ENCODE data around the gene PTPN23. TPM values are rescaled to one million over a fixed set of nuclear protein-coding genes. Genes with fewer than 3 reads are reported as not detected.
A peak's percentile ranks its signal among the peaks of the same experiment; 100 is the strongest.

The PTPN23 gene
- total and polyA plus RNA-seq, 9 of the 15 experiments (the other 6 are each of a cell fraction or from before 2014, with no cell fraction given), result 0.41 to 58.7 (median 7.2) TPM

DNA sequence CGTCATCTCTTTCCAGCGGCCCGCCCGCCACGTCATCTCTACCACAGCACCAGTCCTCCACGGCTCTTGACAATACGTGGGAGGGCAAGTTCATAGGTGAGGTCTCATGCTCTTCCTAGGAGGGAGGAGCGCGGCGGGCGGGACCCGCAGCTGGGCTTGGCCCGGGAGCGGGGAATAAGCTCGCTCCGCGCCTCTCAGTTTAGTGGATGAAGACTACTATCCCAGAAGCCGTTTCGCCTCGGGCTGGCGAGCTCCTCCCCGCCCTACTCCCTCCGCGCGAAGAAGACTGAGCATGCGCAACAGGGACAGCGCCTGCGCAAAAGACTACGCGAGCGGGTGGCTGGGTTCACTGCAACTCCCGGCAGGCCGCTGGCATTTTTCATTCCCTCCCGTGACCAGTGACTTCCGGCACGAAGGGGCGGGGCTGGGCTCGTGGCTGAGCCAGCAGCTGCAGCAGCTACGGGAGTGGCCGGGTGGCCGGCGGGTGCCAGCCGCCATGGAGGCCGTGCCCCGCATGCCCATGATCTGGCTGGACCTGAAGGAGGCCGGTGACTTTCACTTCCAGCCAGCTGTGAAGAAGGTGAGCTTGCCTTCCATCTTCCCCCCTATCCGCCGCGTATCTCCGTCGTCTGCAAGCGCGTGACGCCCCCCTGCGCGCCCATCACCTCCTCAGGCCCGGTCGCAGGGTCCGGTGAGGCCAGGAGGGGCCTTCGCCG, at the start of gene PTPN23 (continued):
- TF ChIP-seq, protein P1, sequence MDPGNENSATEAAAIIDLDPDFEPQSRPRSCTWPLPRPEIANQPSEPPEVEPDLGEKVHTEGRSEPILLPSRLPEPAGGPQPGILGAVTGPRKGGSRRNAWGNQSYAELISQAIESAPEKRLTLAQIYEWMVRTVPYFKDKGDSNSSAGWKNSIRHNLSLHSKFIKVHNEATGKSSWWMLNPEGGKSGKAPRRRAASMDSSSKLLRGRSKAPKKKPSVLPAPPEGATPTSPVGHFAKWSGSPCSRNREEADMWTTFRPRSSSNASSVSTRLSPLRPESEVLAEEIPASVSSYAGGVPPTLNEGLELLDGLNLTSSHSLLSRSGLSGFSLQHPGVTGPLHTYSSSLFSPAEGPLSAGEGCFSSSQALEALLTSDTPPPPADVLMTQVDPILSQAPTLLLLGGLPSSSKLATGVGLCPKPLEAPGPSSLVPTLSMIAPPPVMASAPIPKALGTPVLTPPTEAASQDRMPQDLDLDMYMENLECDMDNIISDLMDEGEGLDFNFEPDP (CRISPR knock-in tag; IDR thresholded peaks at IDR 0.05), result 0 out of 2 replicates have a peak, but pooled peaks have one; percentile 59
- TF ChIP-seq ZNF384 (IDR thresholded peaks at IDR 0.05; ENCODE audit: low read depth, low read length), result no peak
- TF ChIP-seq ZNF224 (CRISPR knock-in tag; IDR thresholded peaks at IDR 0.05), result no peak
- TF ChIP-seq MTA3 (IDR thresholded peaks at IDR 0.05; ENCODE audit: borderline replicate concordance), result 0 out of 2 replicates have a peak, but pooled peaks have one; percentile 70
- TF ChIP-seq NR3C1 (CRISPR knock-in tag; IDR thresholded peaks at IDR 0.05), result no peak
- peak in 1 of 2 experiments; percentile 11; a peak in 1 of 4 replicates for TF ChIP-seq RCOR1 (IDR thresholded peaks at IDR 0.05; ENCODE audit: borderline replicate concordance in 1 of 2, low read depth in 2 of 2, low read length in 2 of 2)
- TF ChIP-seq ILF3 (IDR thresholded peaks at IDR 0.05; ENCODE audit: borderline replicate concordance), result no peak
- TF ChIP-seq GATAD2A (IDR thresholded peaks at IDR 0.05), result peak; percentile 58; the same call in 1 of the 2 replicates
- TF ChIP-seq ZNF589 (CRISPR knock-in tag; IDR thresholded peaks at IDR 0.05; ENCODE audit: low read depth), result no peak; the same call in 1 of the 2 replicates
- TF ChIP-seq MEIS2 (IDR thresholded peaks at IDR 0.05; ENCODE audit: partially characterized antibody), result peak; percentile 95
- no peak for TF ChIP-seq TCF7 (IDR thresholded peaks at IDR 0.05; ENCODE audit: borderline replicate concordance)
- TF ChIP-seq FOXK2 (conservative IDR thresholded peaks at IDR 0.05 in 1 of 2, IDR thresholded peaks at IDR 0.05 in 1 of 2; ENCODE audit: low read depth in 2 of 2), result peak; percentile 27 to 65; a peak in 2 of 4 replicates
- TF ChIP-seq PRPF4 (IDR thresholded peaks at IDR 0.05; ENCODE audit: insufficient read depth, low read depth, low read length, poor library complexity, severe bottlenecking), result peak; percentile 30
- TF ChIP-seq, protein P2, sequence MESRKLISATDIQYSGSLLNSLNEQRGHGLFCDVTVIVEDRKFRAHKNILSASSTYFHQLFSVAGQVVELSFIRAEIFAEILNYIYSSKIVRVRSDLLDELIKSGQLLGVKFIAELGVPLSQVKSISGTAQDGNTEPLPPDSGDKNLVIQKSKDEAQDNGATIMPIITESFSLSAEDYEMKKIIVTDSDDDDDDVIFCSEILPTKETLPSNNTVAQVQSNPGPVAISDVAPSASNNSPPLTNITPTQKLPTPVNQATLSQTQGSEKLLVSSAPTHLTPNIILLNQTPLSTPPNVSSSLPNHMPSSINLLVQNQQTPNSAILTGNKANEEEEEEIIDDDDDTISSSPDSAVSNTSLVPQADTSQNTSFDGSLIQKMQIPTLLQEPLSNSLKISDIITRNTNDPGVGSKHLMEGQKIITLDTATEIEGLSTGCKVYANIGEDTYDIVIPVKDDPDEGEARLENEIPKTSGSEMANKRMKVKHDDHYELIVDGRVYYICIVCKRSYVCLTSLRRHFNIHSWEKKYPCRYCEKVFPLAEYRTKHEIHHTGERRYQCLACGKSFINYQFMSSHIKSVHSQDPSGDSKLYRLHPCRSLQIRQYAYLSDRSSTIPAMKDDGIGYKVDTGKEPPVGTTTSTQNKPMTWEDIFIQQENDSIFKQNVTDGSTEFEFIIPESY (CRISPR knock-in tag; IDR thresholded peaks at IDR 0.05), result peak; percentile 44
- peak; percentile 69 for TF ChIP-seq TAF1 (IDR thresholded peaks at IDR 0.05; ENCODE audit: control insufficient read depth, extremely low read depth, insufficient read depth, low read length, severe bottlenecking)
- no peak for TF ChIP-seq MYBL2 (IDR thresholded peaks at IDR 0.05; ENCODE audit: low read depth)
- no peak for TF ChIP-seq MYBL2 (CRISPR knock-in tag; IDR thresholded peaks at IDR 0.05; ENCODE audit: borderline replicate concordance)
- no peak for TF ChIP-seq ZNF695 (CRISPR knock-in tag; IDR thresholded peaks at IDR 0.05)
- TF ChIP-seq KAT7 (CRISPR knock-in tag; IDR thresholded peaks at IDR 0.05; ENCODE audit: borderline replicate concordance), result peak; percentile 99; the same call in 1 of the 2 replicates
- no peak for TF ChIP-seq GATA2 (CRISPR knock-in tag; IDR thresholded peaks at IDR 0.05)
- peak; percentile 32; the same call in 1 of the 2 replicates for TF ChIP-seq JUN (IDR thresholded peaks at IDR 0.05; ENCODE audit: borderline replicate concordance, low read depth, low read length)
- no peak for TF ChIP-seq JUN (CRISPR knock-in tag; IDR thresholded peaks at IDR 0.05; ENCODE audit: borderline replicate concordance)
- peak; percentile 91 for TF ChIP-seq NR2C1 (IDR thresholded peaks at IDR 0.05)
- peak; percentile 95 for TF ChIP-seq NR2C1 (tag; IDR thresholded peaks at IDR 0.05)
- TF ChIP-seq SMARCA5 (IDR thresholded peaks at IDR 0.05), result no peak
- TF ChIP-seq ZNF717 (CRISPR knock-in tag; IDR thresholded peaks at IDR 0.05), result no peak
